Erythroblast (primary cell): Measurements from ENCODE around the gene KLF2.

Experiments used
- GATA1 ChIP-seq: IDR thresholded peaks from 2 replicates; pipeline ENCODE4 v1.6.1; 2011; ENCODE audit warnings: low read depth, mild to moderate bottlenecking, control low read depth, low read length, moderate library complexity
- POLR2A ChIP-seq: IDR thresholded peaks from 2 replicates; pipeline ENCODE4 v1.6.1; 2011; ENCODE audit warnings: mild to moderate bottlenecking, low read length

- TF ChIP-seq POLR2A, result no peak
- no peak for TF ChIP-seq GATA1
Observed at GRCh38 chr19:16319481-16319880, 5.1 kb upstream of the KLF2 start.
